ENCODE data around the gene ACD.

ACD gene

DNA sequence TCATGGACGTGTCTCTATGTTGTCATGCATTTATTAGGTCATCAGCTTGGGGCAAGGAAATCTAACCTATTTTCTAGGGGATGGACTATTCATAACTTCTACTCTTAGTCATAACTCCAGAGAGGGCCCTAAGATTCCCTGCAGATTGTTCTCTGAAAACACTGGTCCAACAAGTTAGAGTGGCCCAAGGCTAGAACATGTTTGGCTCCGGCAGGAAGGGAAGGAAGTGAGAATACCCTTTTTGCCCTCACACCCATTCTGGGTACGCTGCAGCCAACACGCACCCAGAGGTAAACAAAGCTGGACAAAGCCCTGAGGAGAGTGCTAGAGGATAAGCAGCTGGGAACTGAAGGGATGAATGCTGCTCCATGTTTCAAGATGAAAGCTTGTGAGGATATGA, 16.5 kb upstream of the ACD start (continued):
- TF ChIP-seq, protein P1, sequence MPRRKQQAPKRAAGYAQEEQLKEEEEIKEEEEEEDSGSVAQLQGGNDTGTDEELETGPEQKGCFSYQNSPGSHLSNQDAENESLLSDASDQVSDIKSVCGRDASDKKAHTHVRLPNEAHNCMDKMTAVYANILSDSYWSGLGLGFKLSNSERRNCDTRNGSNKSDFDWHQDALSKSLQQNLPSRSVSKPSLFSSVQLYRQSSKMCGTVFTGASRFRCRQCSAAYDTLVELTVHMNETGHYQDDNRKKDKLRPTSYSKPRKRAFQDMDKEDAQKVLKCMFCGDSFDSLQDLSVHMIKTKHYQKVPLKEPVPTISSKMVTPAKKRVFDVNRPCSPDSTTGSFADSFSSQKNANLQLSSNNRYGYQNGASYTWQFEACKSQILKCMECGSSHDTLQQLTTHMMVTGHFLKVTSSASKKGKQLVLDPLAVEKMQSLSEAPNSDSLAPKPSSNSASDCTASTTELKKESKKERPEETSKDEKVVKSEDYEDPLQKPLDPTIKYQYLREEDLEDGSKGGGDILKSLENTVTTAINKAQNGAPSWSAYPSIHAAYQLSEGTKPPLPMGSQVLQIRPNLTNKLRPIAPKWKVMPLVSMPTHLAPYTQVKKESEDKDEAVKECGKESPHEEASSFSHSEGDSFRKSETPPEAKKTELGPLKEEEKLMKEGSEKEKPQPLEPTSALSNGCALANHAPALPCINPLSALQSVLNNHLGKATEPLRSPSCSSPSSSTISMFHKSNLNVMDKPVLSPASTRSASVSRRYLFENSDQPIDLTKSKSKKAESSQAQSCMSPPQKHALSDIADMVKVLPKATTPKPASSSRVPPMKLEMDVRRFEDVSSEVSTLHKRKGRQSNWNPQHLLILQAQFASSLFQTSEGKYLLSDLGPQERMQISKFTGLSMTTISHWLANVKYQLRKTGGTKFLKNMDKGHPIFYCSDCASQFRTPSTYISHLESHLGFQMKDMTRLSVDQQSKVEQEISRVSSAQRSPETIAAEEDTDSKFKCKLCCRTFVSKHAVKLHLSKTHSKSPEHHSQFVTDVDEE (CRISPR knock-in tag; IDR thresholded peaks at IDR 0.05) = no peak
- TF ChIP-seq ESRRG (CRISPR knock-in tag; IDR thresholded peaks at IDR 0.05) = no peak

DNA sequence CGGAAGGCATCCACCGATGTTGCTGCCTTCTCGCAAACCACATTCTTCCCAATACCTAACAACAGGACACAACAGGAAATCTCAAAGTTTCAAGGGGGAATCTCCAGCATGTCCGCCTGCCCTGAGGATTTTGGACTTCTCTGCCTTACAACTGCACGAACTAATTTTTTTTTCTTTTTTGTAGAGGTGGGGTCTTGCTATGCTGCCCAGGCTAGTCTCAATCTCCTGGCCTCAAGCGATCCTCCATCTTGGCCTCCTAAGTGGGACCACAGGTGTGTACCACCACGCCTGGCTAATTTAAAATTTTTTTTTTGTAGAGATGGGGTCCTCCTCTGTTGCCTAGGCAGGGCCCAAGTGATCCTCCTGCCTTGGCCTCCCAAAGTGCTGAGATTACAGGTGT, 15.9 kb upstream of the ACD start:
- ATAC-seq = no peak
- TF ChIP-seq BACH2 (CRISPR knock-in tag; IDR thresholded peaks at IDR 0.05; ENCODE audit: borderline replicate concordance) (no peak), TOX (CRISPR knock-in tag; IDR thresholded peaks at IDR 0.05; ENCODE audit: borderline replicate concordance) (no peak), SNAI2 (CRISPR knock-in tag; IDR thresholded peaks at IDR 0.05) (no peak)

DNA sequence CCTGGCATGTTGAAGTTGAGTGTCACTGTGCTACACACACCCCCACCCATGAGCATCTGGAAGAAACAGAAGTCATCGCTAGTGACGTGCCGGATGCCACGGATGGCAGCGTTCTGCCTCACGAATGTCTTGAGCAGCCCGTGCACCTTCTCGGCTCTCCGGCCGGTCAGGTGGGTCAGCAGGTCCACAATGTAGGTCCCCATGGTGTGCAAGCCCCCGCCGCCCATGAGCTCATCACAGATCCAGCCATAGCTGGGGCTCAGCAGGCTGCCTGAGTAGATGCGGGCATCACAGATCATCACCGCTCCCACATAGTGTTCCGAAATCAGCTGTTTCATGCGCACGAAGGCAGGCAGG, 15.5 kb upstream of the ACD start:
- TF ChIP-seq, protein P2, sequence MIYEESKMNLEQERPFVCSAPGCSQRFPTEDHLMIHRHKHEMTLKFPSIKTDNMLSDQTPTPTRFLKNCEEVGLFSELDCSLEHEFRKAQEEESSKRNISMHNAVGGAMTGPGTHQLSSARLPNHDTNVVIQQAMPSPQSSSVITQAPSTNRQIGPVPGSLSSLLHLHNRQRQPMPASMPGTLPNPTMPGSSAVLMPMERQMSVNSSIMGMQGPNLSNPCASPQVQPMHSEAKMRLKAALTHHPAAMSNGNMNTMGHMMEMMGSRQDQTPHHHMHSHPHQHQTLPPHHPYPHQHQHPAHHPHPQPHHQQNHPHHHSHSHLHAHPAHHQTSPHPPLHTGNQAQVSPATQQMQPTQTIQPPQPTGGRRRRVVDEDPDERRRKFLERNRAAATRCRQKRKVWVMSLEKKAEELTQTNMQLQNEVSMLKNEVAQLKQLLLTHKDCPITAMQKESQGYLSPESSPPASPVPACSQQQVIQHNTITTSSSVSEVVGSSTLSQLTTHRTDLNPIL (CRISPR knock-in tag; IDR thresholded peaks at IDR 0.05; ENCODE audit: low read depth) = no peak
- no peak for TF ChIP-seq OSR1 (CRISPR knock-in tag; IDR thresholded peaks at IDR 0.05)
- TF ChIP-seq CSDC2 (CRISPR knock-in tag; IDR thresholded peaks at IDR 0.05) = no peak
- TF ChIP-seq, protein P3, sequence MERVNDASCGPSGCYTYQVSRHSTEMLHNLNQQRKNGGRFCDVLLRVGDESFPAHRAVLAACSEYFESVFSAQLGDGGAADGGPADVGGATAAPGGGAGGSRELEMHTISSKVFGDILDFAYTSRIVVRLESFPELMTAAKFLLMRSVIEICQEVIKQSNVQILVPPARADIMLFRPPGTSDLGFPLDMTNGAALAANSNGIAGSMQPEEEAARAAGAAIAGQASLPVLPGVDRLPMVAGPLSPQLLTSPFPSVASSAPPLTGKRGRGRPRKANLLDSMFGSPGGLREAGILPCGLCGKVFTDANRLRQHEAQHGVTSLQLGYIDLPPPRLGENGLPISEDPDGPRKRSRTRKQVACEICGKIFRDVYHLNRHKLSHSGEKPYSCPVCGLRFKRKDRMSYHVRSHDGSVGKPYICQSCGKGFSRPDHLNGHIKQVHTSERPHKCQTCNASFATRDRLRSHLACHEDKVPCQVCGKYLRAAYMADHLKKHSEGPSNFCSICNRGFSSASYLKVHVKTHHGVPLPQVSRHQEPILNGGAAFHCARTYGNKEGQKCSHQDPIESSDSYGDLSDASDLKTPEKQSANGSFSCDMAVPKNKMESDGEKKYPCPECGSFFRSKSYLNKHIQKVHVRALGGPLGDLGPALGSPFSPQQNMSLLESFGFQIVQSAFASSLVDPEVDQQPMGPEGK (CRISPR knock-in tag; IDR thresholded peaks at IDR 0.05; ENCODE audit: borderline replicate concordance) = no peak
- no peak for TF ChIP-seq SNAI2 (CRISPR knock-in tag; IDR thresholded peaks at IDR 0.05)
- ATAC-seq = no peak

DNA sequence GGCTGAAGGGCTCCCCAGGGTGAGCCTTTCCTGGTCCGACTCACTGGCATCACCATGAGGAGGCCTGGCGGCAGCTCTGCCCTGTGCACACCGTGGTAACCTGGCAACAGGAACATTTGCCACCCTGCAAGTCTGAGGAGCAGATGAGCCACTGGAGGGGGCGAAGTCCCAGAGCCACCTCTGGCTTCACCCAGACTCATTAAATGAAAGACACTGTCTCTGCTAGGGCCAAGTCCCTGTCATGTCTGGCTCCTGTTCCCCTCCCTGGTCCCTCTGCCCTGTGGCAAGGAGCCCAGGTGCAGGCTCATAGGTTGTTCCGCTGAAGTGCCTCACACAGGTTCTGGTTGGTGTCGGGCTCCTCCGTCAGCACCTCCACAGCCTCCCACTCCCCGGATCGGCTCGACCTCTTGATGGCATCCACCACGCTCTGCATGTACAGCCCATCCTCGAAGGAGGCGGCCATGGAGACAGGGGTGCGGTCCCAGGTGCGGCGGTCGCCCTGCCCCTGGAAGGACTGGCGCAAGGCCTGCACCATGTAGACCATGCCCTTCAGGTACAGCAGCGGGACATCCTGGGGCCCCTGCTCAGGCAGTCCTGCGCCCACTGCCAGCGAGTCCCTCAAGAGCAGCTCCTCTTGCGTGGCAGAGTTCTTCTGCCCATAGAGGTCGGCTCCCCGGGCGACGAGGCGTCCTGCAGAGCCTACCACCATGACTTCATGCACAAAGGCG, 15.0 kb upstream of the ACD start:
- no peak for TF ChIP-seq ARNTL (CRISPR knock-in tag; IDR thresholded peaks at IDR 0.05; ENCODE audit: borderline replicate concordance, low read depth)
- no peak for TF ChIP-seq ZNF8 (CRISPR knock-in tag; IDR thresholded peaks at IDR 0.05)
- TF ChIP-seq, protein P4, sequence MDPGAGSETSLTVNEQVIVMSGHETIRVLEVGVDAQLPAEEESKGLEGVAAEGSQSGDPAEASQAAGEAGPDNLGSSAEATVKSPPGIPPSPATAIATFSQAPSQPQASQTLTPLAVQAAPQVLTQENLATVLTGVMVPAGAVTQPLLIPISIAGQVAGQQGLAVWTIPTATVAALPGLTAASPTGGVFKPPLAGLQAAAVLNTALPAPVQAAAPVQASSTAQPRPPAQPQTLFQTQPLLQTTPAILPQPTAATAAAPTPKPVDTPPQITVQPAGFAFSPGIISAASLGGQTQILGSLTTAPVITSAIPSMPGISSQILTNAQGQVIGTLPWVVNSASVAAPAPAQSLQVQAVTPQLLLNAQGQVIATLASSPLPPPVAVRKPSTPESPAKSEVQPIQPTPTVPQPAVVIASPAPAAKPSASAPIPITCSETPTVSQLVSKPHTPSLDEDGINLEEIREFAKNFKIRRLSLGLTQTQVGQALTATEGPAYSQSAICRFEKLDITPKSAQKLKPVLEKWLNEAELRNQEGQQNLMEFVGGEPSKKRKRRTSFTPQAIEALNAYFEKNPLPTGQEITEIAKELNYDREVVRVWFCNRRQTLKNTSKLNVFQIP (CRISPR knock-in tag; IDR thresholded peaks at IDR 0.05; ENCODE audit: borderline replicate concordance, low read depth) = no peak
- TF ChIP-seq TCF4 (CRISPR knock-in tag; IDR thresholded peaks at IDR 0.05; ENCODE audit: borderline replicate concordance) = no peak
- TF ChIP-seq OSR1 (CRISPR knock-in tag; IDR thresholded peaks at IDR 0.05) = no peak
- TF ChIP-seq, protein P2 (CRISPR knock-in tag; IDR thresholded peaks at IDR 0.05; ENCODE audit: low read depth) = no peak
- TF ChIP-seq PPARA (CRISPR knock-in tag; IDR thresholded peaks at IDR 0.05; ENCODE audit: borderline replicate concordance) = no peak
- TF ChIP-seq, protein P5, sequence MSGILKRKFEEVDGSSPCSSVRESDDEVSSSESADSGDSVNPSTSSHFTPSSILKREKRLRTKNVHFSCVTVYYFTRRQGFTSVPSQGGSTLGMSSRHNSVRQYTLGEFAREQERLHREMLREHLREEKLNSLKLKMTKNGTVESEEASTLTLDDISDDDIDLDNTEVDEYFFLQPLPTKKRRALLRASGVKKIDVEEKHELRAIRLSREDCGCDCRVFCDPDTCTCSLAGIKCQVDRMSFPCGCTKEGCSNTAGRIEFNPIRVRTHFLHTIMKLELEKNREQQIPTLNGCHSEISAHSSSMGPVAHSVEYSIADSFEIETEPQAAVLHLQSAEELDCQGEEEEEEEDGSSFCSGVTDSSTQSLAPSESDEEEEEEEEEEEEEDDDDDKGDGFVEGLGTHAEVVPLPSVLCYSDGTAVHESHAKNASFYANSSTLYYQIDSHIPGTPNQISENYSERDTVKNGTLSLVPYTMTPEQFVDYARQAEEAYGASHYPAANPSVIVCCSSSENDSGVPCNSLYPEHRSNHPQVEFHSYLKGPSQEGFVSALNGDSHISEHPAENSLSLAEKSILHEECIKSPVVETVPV (CRISPR knock-in tag; IDR thresholded peaks at IDR 0.05) = no peak
- no peak for TF ChIP-seq CSDC2 (CRISPR knock-in tag; IDR thresholded peaks at IDR 0.05)
- TF ChIP-seq ISL1 (CRISPR knock-in tag; IDR thresholded peaks at IDR 0.05) = no peak
- no peak for TF ChIP-seq ZFP30 (CRISPR knock-in tag; IDR thresholded peaks at IDR 0.05)
- no peak for TF ChIP-seq BACH2 (CRISPR knock-in tag; IDR thresholded peaks at IDR 0.05; ENCODE audit: borderline replicate concordance)
- TF ChIP-seq, protein P1 (CRISPR knock-in tag; IDR thresholded peaks at IDR 0.05) = no peak
- ATAC-seq = peak; percentile 47
